Tibial nerve (tissue), 4 donors: ENCODE data around the gene TFB1M. TPM values are rescaled to one million over a fixed set of nuclear protein-coding genes. Genes with fewer than 3 reads are reported as not detected.
"Not testable (repeated sequence)": the region's sequence is repeated elsewhere in the genome, so short reads cannot be mapped to it uniquely, and the experiment has no call there.

Experiments
- DNase-seq, 2 donors: peaks; one replicate each; pipeline ENCODE4 v3.0.0-alpha.2; 2019; ENCODE audit warnings: low spot score in 2 of 2
- H3K27ac ChIP-seq, 4 donors: fragments of 200-600 bp; sonication (generic) in 3 of 4; one replicate each; pipeline ENCODE4 v1.5.1; 2017 to 2019; ENCODE audit warnings: mild to moderate bottlenecking in 1 of 4
- H3K27me3 ChIP-seq, 2 donors: fragments of 200-600 bp; sonication (generic) in 1 of 2; one replicate each; pipeline versions ENCODE4 v1.5.1 to v1.6.0; 2017 to 2019
- H3K36me3 ChIP-seq, 3 donors: fragments of 200-600 bp; sonication (generic); one replicate each; pipeline ENCODE4 v1.5.1; 2018 to 2019
- H3K4me1 ChIP-seq, 4 donors: fragments of 200-600 bp; sonication (generic) in 3 of 4; one replicate each; pipeline ENCODE4 v1.5.1; 2017 to 2019
- H3K4me3 ChIP-seq, 4 donors: fragments of 200-600 bp; sonication (generic) in 3 of 4; one replicate each; pipeline ENCODE4 v1.5.1; 2017 to 2019; ENCODE audit warnings: mild to moderate bottlenecking in 1 of 4, moderate library complexity in 1 of 4
- H3K9me3 ChIP-seq, 4 donors: fragments of 200-600 bp; sonication (generic) in 3 of 4; one replicate each; pipeline ENCODE4 v1.5.1; 2017 to 2019
- CTCF ChIP-seq, 5 experiments: fragments of 200-600 bp in 3 of 5; fragments of 450-650 bp in 2 of 5; sonication (generic) in 3 of 5; IDR thresholded peaks; one replicate each; pipeline ENCODE4 v1.5.1; 2016 to 2019; ENCODE audit warnings: antibody characterized with exemption in 5 of 5, mild to moderate bottlenecking in 3 of 5, moderate library complexity in 2 of 5
- EP300 ChIP-seq, 2 donors: sonication (generic); formaldehyde crosslinking; IDR thresholded peaks; one replicate each; pipeline ENCODE4 v1.6.1; 2017; ENCODE audit warnings: antibody characterized with exemption in 2 of 2, mild to moderate bottlenecking in 1 of 2
- POLR2A ChIP-seq, 2 donors: fragments of 450-650 bp; IDR thresholded peaks; one replicate each; pipeline ENCODE4 v1.6.1; 2017; ENCODE audit warnings: antibody characterized with exemption in 2 of 2, mild to moderate bottlenecking in 2 of 2, moderate library complexity in 2 of 2
- WGBS, 2 donors: methylation state at CpG; one replicate each; pipeline ENCODE4 v1.1.5; 2018; 5-methylcytosine and 5-hydroxymethylcytosine counted together
- total RNA-seq, 4 donors: library from RNA; depleted of rRNA; stranded (reverse); fragments of >200 nt; gene quantifications; one replicate each; pipeline ENCODE4 v1.1.0, GENCODE V29; 2016

The TFB1M gene
- total RNA-seq, 4 donors from 2014 or later = 21.4 to 52.7 (median 22.1) TPM

- WGBS, 2 donors = 74 to 75% methylated on average over 6 of the region's 6 CpGs
Observed at GRCh38 chr6:155232848-155233247, 81.4 kb downstream of the TFB1M start.

GRCh38 chr6:155230975-155231374, 83.3 kb downstream of the TFB1M start:
- not testable (repeated sequence) for H3K27ac ChIP-seq

More at GRCh38 chr6:155232848-155233247, 81.4 kb downstream of the TFB1M start:
- no peaks in the 10 kb centered on the region for H3K27me3 ChIP-seq
- TF ChIP-seq POLR2A (IDR thresholded peaks at IDR 0.05) (no peak), EP300 (IDR thresholded peaks at IDR 0.05) (no peak), CTCF (IDR thresholded peaks at IDR 0.05) (no peak)
- no peaks in the 10 kb centered on the region for H3K9me3 ChIP-seq
- no peak overlapping the region for H3K27ac ChIP-seq
- no peak for DNase-seq
- peaks cover 0 to 4% (median 0%) of the 10 kb centered on the region in 3 donors for H3K36me3 ChIP-seq
- H3K4me3 ChIP-seq = no peak overlapping the region
- H3K4me1 ChIP-seq = no peaks in the 10 kb centered on the region

GRCh38 chr6:155228546-155229166, 85.6 kb downstream of the TFB1M start:
- no peak for TF ChIP-seq EP300 (IDR thresholded peaks at IDR 0.05)
- no peak for TF ChIP-seq CTCF (IDR thresholded peaks at IDR 0.05)
- TF ChIP-seq POLR2A (IDR thresholded peaks at IDR 0.05) = no peak
- H3K9me3 ChIP-seq = no peaks in the 10 kb centered on the region
- H3K27ac ChIP-seq = no peak overlapping the region
- no peak overlapping the region for H3K4me3 ChIP-seq
- no peaks in the 10 kb centered on the region for H3K27me3 ChIP-seq
- H3K36me3 ChIP-seq = no peaks in the 10 kb centered on the region
- H3K4me1 ChIP-seq = no peaks in the 10 kb centered on the region
- WGBS, 2 donors = 73 to 86% methylated on average over 13 of the region's 13 CpGs
- DNase-seq = no peak

More at GRCh38 chr6:155230975-155231374, 83.3 kb downstream of the TFB1M start:
- not testable (repeated sequence) for H3K36me3 ChIP-seq, H3K9me3 ChIP-seq, DNase-seq, H3K27me3 ChIP-seq, H3K4me3 ChIP-seq, H3K4me1 ChIP-seq
- WGBS, 2 donors = 93 to 95% methylated on average over 4 of the region's 4 CpGs

GRCh38 chr6:155227046-155227445, 87.2 kb downstream of the TFB1M start:
- no peak overlapping the region for H3K4me3 ChIP-seq
- no peak overlapping the region for H3K27ac ChIP-seq
- H3K27me3 ChIP-seq = no peaks in the 10 kb centered on the region
- DNase-seq = no peak
- WGBS, 2 donors = 84 to 89% methylated on average over 4 of the region's 4 CpGs
- H3K9me3 ChIP-seq = no peaks in the 10 kb centered on the region
- H3K4me1 ChIP-seq = no peaks in the 10 kb centered on the region
- TF ChIP-seq POLR2A (IDR thresholded peaks at IDR 0.05) (no peak), CTCF (IDR thresholded peaks at IDR 0.05) (no peak), EP300 (IDR thresholded peaks at IDR 0.05) (no peak)
- no peaks in the 10 kb centered on the region for H3K36me3 ChIP-seq

GRCh38 chr6:155224618-155225017, 89.7 kb downstream of the TFB1M start:
- 92 to 93% methylated on average over 7 of the region's 7 CpGs for WGBS, 2 donors
- Histone ChIP-seq H3K27me3 (no peaks in the 10 kb centered on the region), H3K27ac (no peak overlapping the region), H3K36me3 (no peaks in the 10 kb centered on the region), H3K4me3 (no peak overlapping the region), H3K9me3 (no peaks in the 10 kb centered on the region), H3K4me1 (no peaks in the 10 kb centered on the region)
- TF ChIP-seq CTCF (IDR thresholded peaks at IDR 0.05) (no peak), POLR2A (IDR thresholded peaks at IDR 0.05) (no peak), EP300 (IDR thresholded peaks at IDR 0.05) (no peak)
- DNase-seq = no peak
